Neural cell (in vitro differentiated cells): Measurements from ENCODE around the gene B4GALT2. TPM values are rescaled to one million over a fixed set of nuclear protein-coding genes. Genes with fewer than 3 reads are reported as not detected.
A peak's percentile ranks its signal among the peaks of the same experiment; 100 is the strongest.

Experiments used
- H2AFZ ChIP-seq: fragments of 200-600, 300-800 bp; sonication (generic), shearing (Covaris generic); 2 replicates; pipeline ENCODE4 v1.6.0; 2014; ENCODE audit warnings: low read depth, mild to moderate bottlenecking, antibody characterized with exemption, low read length, moderate library complexity
- H3F3A ChIP-seq: fragments of 200-600 bp; shearing (Covaris generic); 2 replicates; pipeline ENCODE4 v1.6.1; 2016; ENCODE audit warnings: mild to moderate bottlenecking, moderate library complexity, mixed read lengths, antibody characterized with exemption, low read length; ENCODE audit not compliant: insufficient read depth, poor library complexity, severe bottlenecking
- H3K27ac ChIP-seq: fragments of 200-600, 300-800 bp; sonication (generic), shearing (Covaris generic); 2 replicates; pipeline ENCODE4 v1.5.1; 2014; ENCODE audit warnings: mild to moderate bottlenecking, low read length, moderate library complexity
- H3K27me3 ChIP-seq: fragments of 300-800, 200-600 bp; sonication (generic), shearing (Covaris generic); 2 replicates; pipeline ENCODE4 v1.6.0; 2014; ENCODE audit warnings: mild to moderate bottlenecking, low read depth, low read length, moderate library complexity; ENCODE audit not compliant: insufficient read depth
- H3K36me3 ChIP-seq: fragments of 300-800, 200-600 bp; sonication (generic), shearing (Covaris generic); 2 replicates; pipeline ENCODE4 v1.5.1; 2014; ENCODE audit warnings: mild to moderate bottlenecking, antibody characterized with exemption, low read length, moderate library complexity; ENCODE audit not compliant: insufficient read depth
- H3K4me2 ChIP-seq: fragments of 300-800, 200-600 bp; sonication (generic), shearing (Covaris generic); 2 replicates; pipeline ENCODE4 v1.6.0; 2014; ENCODE audit warnings: mild to moderate bottlenecking, low read length
- H3K4me3 ChIP-seq: fragments of 300-800, 200-600 bp; sonication (generic), shearing (Covaris generic); 2 replicates; pipeline ENCODE4 v1.5.1; 2014; ENCODE audit warnings: mild to moderate bottlenecking, low read length, moderate library complexity
- H3K79me2 ChIP-seq: fragments of 200-600 bp; shearing (Covaris generic); replicated peaks from 2 replicates; pipeline ENCODE4 v1.6.0; 2014; ENCODE audit warnings: mild to moderate bottlenecking, low read length, moderate library complexity; ENCODE audit not compliant: insufficient read depth
- H3K9ac ChIP-seq: fragments of 300-800, 200-600 bp; sonication (generic), shearing (Covaris generic); 2 replicates; pipeline ENCODE4 v1.6.1; 2016; ENCODE audit warnings: mild to moderate bottlenecking, low read length, mixed read lengths
- H3K9me2 ChIP-seq: fragments of 200-600 bp; shearing (Covaris generic); 2 replicates; pipeline ENCODE4 v1.6.1; 2016; ENCODE audit warnings: mild to moderate bottlenecking, low read length, mixed read lengths; ENCODE audit not compliant: insufficient read depth
- H3K9me3 ChIP-seq: fragments of 200-600, 300-800 bp; sonication (generic), shearing (Covaris generic); 2 replicates; pipeline ENCODE4 v1.6.1; 2016; ENCODE audit warnings: mild to moderate bottlenecking, mixed run types, low read length, moderate library complexity, mixed read lengths
- H4K20me1 ChIP-seq: fragments of 200-600 bp; shearing (Covaris generic); 2 replicates; pipeline ENCODE4 v1.6.1; 2016; ENCODE audit warnings: mild to moderate bottlenecking, mixed run types; ENCODE audit not compliant: insufficient read depth
- EP300 ChIP-seq: fragments of 450-650 bp; conservative IDR thresholded peaks from 2 replicates; pipeline ENCODE4 v1.6.1; 2014; ENCODE audit warnings: antibody characterized with exemption, mild to moderate bottlenecking, moderate library complexity; ENCODE audit not compliant: poor library complexity, severe bottlenecking
- EZH2 ChIP-seq: fragments of 200-600, 300-800 bp; shearing (Covaris generic), sonication (generic); IDR thresholded peaks from 2 replicates; pipeline ENCODE4 v1.6.1; 2014; ENCODE audit warnings: antibody characterized with exemption, low read length, borderline replicate concordance, mild to moderate bottlenecking; ENCODE audit not compliant: insufficient read depth, poor library complexity, severe bottlenecking
- MXI1 ChIP-seq: fragments of 450-650 bp; conservative IDR thresholded peaks from 2 replicates; pipeline ENCODE4 v1.6.1; 2014; ENCODE audit warnings: antibody characterized with exemption, mild to moderate bottlenecking; ENCODE audit not compliant: poor library complexity, severe bottlenecking
- POLR2AphosphoS5 ChIP-seq: IDR thresholded peaks from 2 replicates; pipeline ENCODE4 v1.6.1; 2012
- RAD21 ChIP-seq: fragments of 450-650 bp; conservative IDR thresholded peaks from 2 replicates; pipeline ENCODE4 v1.6.1; 2014; ENCODE audit warnings: antibody characterized with exemption, mild to moderate bottlenecking, moderate library complexity
- SMC3 ChIP-seq: fragments of 450-650 bp; conservative IDR thresholded peaks from 2 replicates; pipeline ENCODE4 v1.6.1; 2014; ENCODE audit warnings: antibody characterized with exemption, mild to moderate bottlenecking, moderate library complexity; ENCODE audit not compliant: poor library complexity
- TAF1 ChIP-seq: IDR thresholded peaks from 2 replicates; pipeline ENCODE4 v1.6.1; 2012; ENCODE audit warnings: low read depth
- polyA plus RNA-seq: library from polyadenylated mRNA; depleted of rRNA; stranded (reverse); fragments of >200 nt; gene quantifications from 2 replicates; pipeline ENCODE4 v1.2.3, GENCODE V29; 2014
- TF ChIP-seq, protein P1 (sequence below): fragments of 450-650 bp; IDR thresholded peaks from 2 replicates; pipeline ENCODE4 v1.5.1; 2014; ENCODE audit warnings: antibody characterized with exemption, mild to moderate bottlenecking, moderate library complexity; ENCODE audit not compliant: poor library complexity, severe bottlenecking
- TF ChIP-seq, protein P2 (sequence below): IDR thresholded peaks from 2 replicates; pipeline ENCODE4 v1.6.1; 2012; ENCODE audit warnings: borderline replicate concordance

Gene B4GALT2
- polyA plus RNA-seq, 1 donor from 2014 or later, result 129 TPM

- Histone ChIP-seq H3K27ac (no peak within 1 kb of the TSS), H3K9ac (peak within 1 kb of the TSS; percentile 60), H3K36me3 (no peaks in the 10 kb centered on the region), H3F3A (no peaks in the 10 kb centered on the region), H2AFZ (peak within 1 kb of the TSS; percentile 42), H3K79me2 (peaks cover under 1% of the 10 kb centered on the region), H3K9me3 (no peaks in the 10 kb centered on the region), H3K27me3 (no peaks in the 10 kb centered on the region), H3K9me2 (no peaks in the 10 kb centered on the region), H3K4me2 (peak within 1 kb of the TSS; percentile 94), H4K20me1 (no peaks in the 10 kb centered on the region), H3K4me3 (peak within 1 kb of the TSS; percentile 85)
- TF ChIP-seq POLR2AphosphoS5, result peak; percentile 62
- TF ChIP-seq EP300, result no peak
- peak; percentile 99 for TF ChIP-seq MXI1
These were observed 9.1 kb upstream of the B4GALT2 start, which contains the start of gene DPH2 for GRCh38 chr1:43969746-43970466. Gene DPH2 (plus strand): TSS chr1:43970010. CDS start chr1:43970176, 166 bp downstream.

DNA sequence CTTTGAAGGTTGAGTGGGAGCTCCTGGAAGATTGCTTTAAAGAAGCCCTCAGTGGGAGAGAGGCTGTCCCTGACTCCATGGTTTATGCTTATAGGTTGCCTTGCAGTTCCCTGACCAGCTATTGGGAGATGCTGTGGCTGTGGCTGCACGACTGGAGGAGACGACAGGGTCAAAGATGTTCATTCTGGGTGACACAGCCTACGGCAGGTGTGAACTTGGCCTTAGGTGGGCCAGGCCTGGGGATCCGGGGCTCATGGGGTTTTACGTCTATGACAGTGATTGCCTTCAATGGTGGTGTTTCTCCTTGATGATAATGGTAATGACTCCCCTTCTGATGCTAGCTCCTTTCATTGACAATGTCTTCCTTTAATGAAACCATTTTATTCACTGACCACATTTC is 8.5 kb upstream of the B4GALT2 start:
- no peak overlapping the region for H3K27ac ChIP-seq
- no peaks in the 10 kb centered on the region for H3F3A ChIP-seq
- peak overlapping the region; percentile 28 for H3K4me2 ChIP-seq
- peaks cover 6% of the 10 kb centered on the region for H3K79me2 ChIP-seq
- peaks cover 2% of the 10 kb centered on the region for H4K20me1 ChIP-seq
- no peaks in the 10 kb centered on the region for H3K36me3 ChIP-seq
- peak overlapping the region; percentile 85 for H3K4me3 ChIP-seq
- no peaks in the 10 kb centered on the region for H3K9me2 ChIP-seq
- no peak for TF ChIP-seq SMC3
- no peak for TF ChIP-seq EP300
- TF ChIP-seq EZH2, result no peak
- H3K9me3 ChIP-seq, result no peaks in the 10 kb centered on the region
- H3K9ac ChIP-seq, result peak overlapping the region; percentile 60
- no peak overlapping the region for H2AFZ ChIP-seq
- H3K27me3 ChIP-seq, result no peaks in the 10 kb centered on the region

- Histone ChIP-seq H3K9me2 (no peaks in the 10 kb centered on the region), H3K27ac (no peak overlapping the region), H2AFZ (no peak overlapping the region), H3K9me3 (no peaks in the 10 kb centered on the region), H3K4me3 (peak overlapping the region; percentile 85), H3K4me2 (no peak overlapping the region), H4K20me1 (peaks cover 3% of the 10 kb centered on the region), H3K27me3 (no peaks in the 10 kb centered on the region), H3K36me3 (no peaks in the 10 kb centered on the region), H3K79me2 (peaks cover 10% of the 10 kb centered on the region), H3F3A (no peaks in the 10 kb centered on the region), H3K9ac (no peak overlapping the region)
- TF ChIP-seq RAD21 (no peak), SMC3 (no peak), TAF1 (no peak), EP300 (no peak), MXI1 (no peak), POLR2AphosphoS5 (no peak), EZH2 (no peak)
- TF ChIP-seq, protein P1, sequence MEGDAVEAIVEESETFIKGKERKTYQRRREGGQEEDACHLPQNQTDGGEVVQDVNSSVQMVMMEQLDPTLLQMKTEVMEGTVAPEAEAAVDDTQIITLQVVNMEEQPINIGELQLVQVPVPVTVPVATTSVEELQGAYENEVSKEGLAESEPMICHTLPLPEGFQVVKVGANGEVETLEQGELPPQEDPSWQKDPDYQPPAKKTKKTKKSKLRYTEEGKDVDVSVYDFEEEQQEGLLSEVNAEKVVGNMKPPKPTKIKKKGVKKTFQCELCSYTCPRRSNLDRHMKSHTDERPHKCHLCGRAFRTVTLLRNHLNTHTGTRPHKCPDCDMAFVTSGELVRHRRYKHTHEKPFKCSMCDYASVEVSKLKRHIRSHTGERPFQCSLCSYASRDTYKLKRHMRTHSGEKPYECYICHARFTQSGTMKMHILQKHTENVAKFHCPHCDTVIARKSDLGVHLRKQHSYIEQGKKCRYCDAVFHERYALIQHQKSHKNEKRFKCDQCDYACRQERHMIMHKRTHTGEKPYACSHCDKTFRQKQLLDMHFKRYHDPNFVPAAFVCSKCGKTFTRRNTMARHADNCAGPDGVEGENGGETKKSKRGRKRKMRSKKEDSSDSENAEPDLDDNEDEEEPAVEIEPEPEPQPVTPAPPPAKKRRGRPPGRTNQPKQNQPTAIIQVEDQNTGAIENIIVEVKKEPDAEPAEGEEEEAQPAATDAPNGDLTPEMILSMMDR, result no peak
- TF ChIP-seq, protein P2, sequence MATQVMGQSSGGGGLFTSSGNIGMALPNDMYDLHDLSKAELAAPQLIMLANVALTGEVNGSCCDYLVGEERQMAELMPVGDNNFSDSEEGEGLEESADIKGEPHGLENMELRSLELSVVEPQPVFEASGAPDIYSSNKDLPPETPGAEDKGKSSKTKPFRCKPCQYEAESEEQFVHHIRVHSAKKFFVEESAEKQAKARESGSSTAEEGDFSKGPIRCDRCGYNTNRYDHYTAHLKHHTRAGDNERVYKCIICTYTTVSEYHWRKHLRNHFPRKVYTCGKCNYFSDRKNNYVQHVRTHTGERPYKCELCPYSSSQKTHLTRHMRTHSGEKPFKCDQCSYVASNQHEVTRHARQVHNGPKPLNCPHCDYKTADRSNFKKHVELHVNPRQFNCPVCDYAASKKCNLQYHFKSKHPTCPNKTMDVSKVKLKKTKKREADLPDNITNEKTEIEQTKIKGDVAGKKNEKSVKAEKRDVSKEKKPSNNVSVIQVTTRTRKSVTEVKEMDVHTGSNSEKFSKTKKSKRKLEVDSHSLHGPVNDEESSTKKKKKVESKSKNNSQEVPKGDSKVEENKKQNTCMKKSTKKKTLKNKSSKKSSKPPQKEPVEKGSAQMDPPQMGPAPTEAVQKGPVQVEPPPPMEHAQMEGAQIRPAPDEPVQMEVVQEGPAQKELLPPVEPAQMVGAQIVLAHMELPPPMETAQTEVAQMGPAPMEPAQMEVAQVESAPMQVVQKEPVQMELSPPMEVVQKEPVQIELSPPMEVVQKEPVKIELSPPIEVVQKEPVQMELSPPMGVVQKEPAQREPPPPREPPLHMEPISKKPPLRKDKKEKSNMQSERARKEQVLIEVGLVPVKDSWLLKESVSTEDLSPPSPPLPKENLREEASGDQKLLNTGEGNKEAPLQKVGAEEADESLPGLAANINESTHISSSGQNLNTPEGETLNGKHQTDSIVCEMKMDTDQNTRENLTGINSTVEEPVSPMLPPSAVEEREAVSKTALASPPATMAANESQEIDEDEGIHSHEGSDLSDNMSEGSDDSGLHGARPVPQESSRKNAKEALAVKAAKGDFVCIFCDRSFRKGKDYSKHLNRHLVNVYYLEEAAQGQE, result no peak
These were observed 8.1 kb upstream of the B4GALT2 start for GRCh38 chr1:43970911-43971310.
